ENCODE results near the gene ZC3H7B.

DNA sequence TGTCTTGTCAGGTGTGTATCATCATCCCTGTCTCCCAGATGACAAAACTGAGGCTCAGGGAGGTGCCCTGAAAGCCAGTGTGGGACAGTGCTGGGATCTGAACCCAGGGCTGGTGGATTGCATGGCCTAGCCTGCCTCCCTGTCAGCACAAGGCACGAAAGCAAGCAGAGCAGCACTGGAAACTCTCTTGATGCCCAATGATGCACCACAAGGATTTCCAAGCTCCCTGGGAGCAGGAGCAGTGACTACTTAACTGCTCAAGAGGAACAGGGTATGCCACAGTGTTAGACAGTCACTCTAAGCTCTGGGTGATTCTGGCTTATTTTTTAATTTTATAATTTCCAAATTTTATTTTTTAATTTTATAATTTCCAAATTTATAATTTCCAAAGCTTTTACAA lies 9.0 kb downstream of the ZC3H7B start:
- TF ChIP-seq, protein P1, sequence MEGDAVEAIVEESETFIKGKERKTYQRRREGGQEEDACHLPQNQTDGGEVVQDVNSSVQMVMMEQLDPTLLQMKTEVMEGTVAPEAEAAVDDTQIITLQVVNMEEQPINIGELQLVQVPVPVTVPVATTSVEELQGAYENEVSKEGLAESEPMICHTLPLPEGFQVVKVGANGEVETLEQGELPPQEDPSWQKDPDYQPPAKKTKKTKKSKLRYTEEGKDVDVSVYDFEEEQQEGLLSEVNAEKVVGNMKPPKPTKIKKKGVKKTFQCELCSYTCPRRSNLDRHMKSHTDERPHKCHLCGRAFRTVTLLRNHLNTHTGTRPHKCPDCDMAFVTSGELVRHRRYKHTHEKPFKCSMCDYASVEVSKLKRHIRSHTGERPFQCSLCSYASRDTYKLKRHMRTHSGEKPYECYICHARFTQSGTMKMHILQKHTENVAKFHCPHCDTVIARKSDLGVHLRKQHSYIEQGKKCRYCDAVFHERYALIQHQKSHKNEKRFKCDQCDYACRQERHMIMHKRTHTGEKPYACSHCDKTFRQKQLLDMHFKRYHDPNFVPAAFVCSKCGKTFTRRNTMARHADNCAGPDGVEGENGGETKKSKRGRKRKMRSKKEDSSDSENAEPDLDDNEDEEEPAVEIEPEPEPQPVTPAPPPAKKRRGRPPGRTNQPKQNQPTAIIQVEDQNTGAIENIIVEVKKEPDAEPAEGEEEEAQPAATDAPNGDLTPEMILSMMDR (IDR thresholded peaks at IDR 0.05), result no peak
- TF ChIP-seq POLR2A (IDR thresholded peaks at IDR 0.05), result no peak
